Measurements from ENCODE around the gene NARS2.
"Not testable (repeated sequence)": the region's sequence is repeated elsewhere in the genome, so short reads cannot be mapped to it uniquely, and the experiment has no call there.

Gene NARS2

DNA sequence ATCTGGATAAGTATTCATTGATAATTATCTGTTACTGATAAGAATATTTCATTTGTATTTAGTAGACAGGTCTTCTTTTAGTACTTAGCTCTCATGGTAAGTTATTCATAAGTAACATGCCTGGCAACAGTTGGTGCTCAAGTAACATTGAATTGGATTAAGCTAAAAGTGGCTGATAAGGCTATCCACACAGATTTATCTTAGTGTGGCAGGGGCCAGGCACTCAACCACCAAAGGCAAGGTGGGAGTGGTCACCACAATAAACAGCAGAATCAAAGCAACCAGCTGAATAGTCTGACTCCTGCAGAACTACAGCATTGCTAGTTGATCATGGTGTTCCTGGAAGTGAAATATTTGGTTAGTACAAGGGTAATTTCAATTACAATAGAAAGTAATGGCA lies 33.0 kb upstream of the NARS2 start:
- TF ChIP-seq CTCF (IDR thresholded peaks at IDR 0.05; ENCODE audit: low read depth, low read length), result no peak
- no peak for DNase-seq (ENCODE audit: extremely low read depth, low read depth)

GRCh38 chr11:78606667-78607066 lies 32.0 kb upstream of the NARS2 start:
- DNase-seq (ENCODE audit: extremely low read depth, low read depth), result no peak
- no peak for TF ChIP-seq CTCF (IDR thresholded peaks at IDR 0.05; ENCODE audit: low read depth, low read length)

- DNase-seq (ENCODE audit: extremely low read depth, low read depth), result no peak
- TF ChIP-seq CTCF (IDR thresholded peaks at IDR 0.05; ENCODE audit: low read depth, low read length), result no peak
Measured at GRCh38 chr11:78605296-78605695, 30.6 kb upstream of the NARS2 start.

GRCh38 chr11:78603792-78604191 lies 29.1 kb upstream of the NARS2 start:
- no peak for TF ChIP-seq CTCF (IDR thresholded peaks at IDR 0.05; ENCODE audit: low read depth, low read length)
- DNase-seq (ENCODE audit: extremely low read depth, low read depth), result no peak

DNA sequence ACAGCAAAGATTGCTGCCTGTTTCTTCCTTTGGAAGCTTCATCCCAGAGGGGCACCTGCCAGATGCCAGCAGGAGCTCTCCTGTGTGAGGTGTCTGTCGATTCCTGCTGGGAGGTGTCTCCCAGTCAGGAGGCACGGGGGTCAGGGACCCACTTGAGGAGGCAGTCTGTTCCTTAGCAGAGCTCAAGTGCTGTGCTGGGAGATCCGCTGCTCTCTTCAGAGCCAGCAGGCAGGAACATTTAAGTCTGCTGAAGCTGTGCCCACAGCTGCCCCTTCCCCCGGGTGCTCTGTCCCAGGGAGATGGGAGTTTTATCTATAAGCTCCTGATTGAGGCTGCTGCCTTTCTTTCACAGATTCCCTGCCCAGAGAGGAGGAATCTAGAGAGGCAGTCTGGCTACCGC lies 28.1 kb upstream of the NARS2 start:
- not testable (repeated sequence) for DNase-seq (ENCODE audit: extremely low read depth, low read depth)

DNA sequence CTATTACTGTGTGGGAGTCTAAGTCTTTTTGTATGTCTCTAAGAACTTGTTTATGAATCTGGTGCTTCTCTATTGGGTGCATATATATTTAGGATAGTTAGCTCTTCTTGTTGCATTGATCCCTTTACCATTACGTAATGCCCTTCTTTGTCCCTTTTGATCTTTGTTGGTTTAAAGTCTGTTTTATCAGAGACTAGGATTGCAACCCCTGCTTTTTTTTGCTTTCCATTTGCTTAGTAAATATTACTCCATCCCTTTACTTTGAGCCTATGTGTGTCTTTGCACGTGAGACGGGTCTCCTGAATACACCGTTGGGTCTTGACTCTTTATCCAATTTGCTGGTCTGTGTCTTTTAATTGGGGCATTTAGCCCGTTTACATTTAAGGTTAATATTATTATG lies 26.4 kb upstream of the NARS2 start:
- DNase-seq (ENCODE audit: extremely low read depth, low read depth), result not testable (repeated sequence)

DNA sequence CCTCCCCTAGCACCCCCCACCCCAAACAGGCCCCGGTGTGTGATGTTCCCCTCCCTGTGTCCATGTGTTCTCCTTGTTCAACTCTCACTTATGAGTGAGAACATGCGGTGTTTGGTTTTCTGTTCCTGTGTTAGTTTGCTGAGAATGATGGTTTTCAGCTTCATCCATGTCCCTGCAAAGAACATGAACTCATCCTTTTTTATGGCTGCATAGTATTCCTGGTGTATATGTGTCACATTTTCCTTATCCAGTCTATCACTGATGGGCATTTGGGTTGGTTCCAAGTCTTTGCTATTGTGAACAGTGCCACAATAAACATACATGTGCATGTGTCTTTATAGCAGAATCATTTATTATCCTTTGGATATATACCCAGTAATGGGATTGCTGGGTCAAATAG lies 22.9 kb upstream of the NARS2 start:
- DNase-seq (ENCODE audit: extremely low read depth, low read depth), result not testable (repeated sequence)

- no peak for TF ChIP-seq CTCF (IDR thresholded peaks at IDR 0.05; ENCODE audit: low read depth, low read length)
- no peak for DNase-seq (ENCODE audit: extremely low read depth, low read depth)
Measured at GRCh38 chr11:78595436-78596130, 20.9 kb upstream of the NARS2 start.

DNA sequence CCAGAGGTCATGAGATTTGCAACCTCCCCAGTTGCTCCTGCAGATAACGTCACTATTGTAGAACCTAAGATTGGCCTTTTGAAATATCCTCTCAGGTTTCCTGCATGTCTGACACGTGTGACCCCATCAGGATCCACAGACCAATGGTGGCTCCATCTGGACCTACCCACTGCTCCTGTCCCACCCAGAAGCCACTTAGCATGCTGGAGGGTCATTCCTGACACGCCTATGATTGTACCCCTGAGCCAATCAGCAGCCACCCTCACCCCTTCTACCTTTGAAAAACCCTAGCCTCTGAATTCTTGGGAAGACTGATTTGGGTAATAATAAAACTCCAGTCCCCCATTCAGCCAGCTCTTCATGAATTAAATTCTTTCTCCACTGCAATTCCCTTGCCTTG lies 20.1 kb upstream of the NARS2 start:
- TF ChIP-seq CTCF (IDR thresholded peaks at IDR 0.05; ENCODE audit: low read depth, low read length), result no peak
- DNase-seq (ENCODE audit: extremely low read depth, low read depth), result no peak

Measured in AG09319 (cell line).